Measurements from ENCODE around the gene HFE.

The HFE gene

GRCh38 chr6:26140254-26140966 lies 53.2 kb downstream of the HFE start:
- H3K4me3 ChIP-seq (ENCODE audit: low read length): no peak overlapping the region
- no peak for DNase-seq (ENCODE audit: low read depth)
- no peak for TF ChIP-seq CTCF (IDR thresholded peaks at IDR 0.05; ENCODE audit: insufficient read depth, low read depth, low read length, missing control alignments)

- H3K4me3 ChIP-seq (ENCODE audit: low read length): no peak overlapping the region
- no peak for DNase-seq (ENCODE audit: low read depth)
- no peak for TF ChIP-seq CTCF (IDR thresholded peaks at IDR 0.05; ENCODE audit: insufficient read depth, low read depth, low read length, missing control alignments)
Measured at GRCh38 chr6:26140967-26141294, 53.7 kb downstream of the HFE start.

GRCh38 chr6:26141378-26141904 lies 54.2 kb downstream of the HFE start:
- no peak for DNase-seq (ENCODE audit: low read depth)
- no peak for TF ChIP-seq CTCF (IDR thresholded peaks at IDR 0.05; ENCODE audit: insufficient read depth, low read depth, low read length, missing control alignments)
- no peak overlapping the region for H3K4me3 ChIP-seq (ENCODE audit: low read length)

GRCh38 chr6:26142026-26142425 lies 54.8 kb downstream of the HFE start:
- TF ChIP-seq CTCF (IDR thresholded peaks at IDR 0.05; ENCODE audit: insufficient read depth, low read depth, low read length, missing control alignments): no peak
- no peak for DNase-seq (ENCODE audit: low read depth)
- H3K4me3 ChIP-seq (ENCODE audit: low read length): no peak overlapping the region

Data from epithelial cell of esophagus (primary cell).